ENCODE results near the gene HLX.

- TF ChIP-seq AGO1 (IDR thresholded peaks at IDR 0.05; ENCODE audit: low read depth, low read length, poor library complexity, severe bottlenecking) = no peak
- peak; percentile 62; the same call in 1 of the 2 replicates for TF ChIP-seq FOXA3 (CRISPR knock-in tag; IDR thresholded peaks at IDR 0.05)
- no peak for TF ChIP-seq EZH2 (conservative IDR thresholded peaks at IDR 0.05; ENCODE audit: low read depth, low read length)
- no peak; the same call in 1 of the 2 replicates for TF ChIP-seq HMG20A (CRISPR knock-in tag; IDR thresholded peaks at IDR 0.05; ENCODE audit: borderline replicate concordance)
- TF ChIP-seq USF2 (IDR thresholded peaks at IDR 0.05; ENCODE audit: low read depth, low read length) = no peak
- TF ChIP-seq USF2 (CRISPR knock-in tag; IDR thresholded peaks at IDR 0.05; ENCODE audit: borderline replicate concordance) = no peak
- no peak for TF ChIP-seq ZNF274 (CRISPR knock-in tag; IDR thresholded peaks at IDR 0.05)
- TF ChIP-seq, protein P1, sequence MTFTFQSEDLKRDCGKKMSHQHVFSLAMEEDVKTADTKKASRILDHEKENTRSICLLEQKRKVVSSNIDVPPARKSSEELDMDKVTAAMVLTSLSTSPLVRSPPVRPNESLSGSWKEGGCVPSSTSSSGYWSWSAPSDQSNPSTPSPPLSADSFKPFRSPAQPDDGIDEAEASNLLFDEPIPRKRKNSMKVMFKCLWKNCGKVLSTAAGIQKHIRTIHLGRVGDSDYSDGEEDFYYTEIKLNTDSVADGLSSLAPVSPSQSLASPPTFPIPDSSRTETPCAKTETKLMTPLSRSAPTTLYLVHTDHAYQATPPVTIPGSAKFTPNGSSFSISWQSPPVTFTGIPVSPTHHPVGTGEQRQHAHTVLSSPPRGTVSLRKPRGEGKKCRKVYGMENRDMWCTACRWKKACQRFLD (CRISPR knock-in tag; IDR thresholded peaks at IDR 0.05; ENCODE audit: borderline replicate concordance) = no peak
- TF ChIP-seq, protein P2, sequence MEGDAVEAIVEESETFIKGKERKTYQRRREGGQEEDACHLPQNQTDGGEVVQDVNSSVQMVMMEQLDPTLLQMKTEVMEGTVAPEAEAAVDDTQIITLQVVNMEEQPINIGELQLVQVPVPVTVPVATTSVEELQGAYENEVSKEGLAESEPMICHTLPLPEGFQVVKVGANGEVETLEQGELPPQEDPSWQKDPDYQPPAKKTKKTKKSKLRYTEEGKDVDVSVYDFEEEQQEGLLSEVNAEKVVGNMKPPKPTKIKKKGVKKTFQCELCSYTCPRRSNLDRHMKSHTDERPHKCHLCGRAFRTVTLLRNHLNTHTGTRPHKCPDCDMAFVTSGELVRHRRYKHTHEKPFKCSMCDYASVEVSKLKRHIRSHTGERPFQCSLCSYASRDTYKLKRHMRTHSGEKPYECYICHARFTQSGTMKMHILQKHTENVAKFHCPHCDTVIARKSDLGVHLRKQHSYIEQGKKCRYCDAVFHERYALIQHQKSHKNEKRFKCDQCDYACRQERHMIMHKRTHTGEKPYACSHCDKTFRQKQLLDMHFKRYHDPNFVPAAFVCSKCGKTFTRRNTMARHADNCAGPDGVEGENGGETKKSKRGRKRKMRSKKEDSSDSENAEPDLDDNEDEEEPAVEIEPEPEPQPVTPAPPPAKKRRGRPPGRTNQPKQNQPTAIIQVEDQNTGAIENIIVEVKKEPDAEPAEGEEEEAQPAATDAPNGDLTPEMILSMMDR (CRISPR knock-in tag; IDR thresholded peaks at IDR 0.05) = no peak
- no peak for TF ChIP-seq BHLHE40 (IDR thresholded peaks at IDR 0.05; ENCODE audit: low read length)
- TF ChIP-seq NR2F1 (CRISPR knock-in tag; IDR thresholded peaks at IDR 0.05) = peak; percentile 68 to 82
- no peak for TF ChIP-seq ZNF619 (CRISPR knock-in tag; IDR thresholded peaks at IDR 0.05)
- no peak for TF ChIP-seq DPF2 (CRISPR knock-in tag; IDR thresholded peaks at IDR 0.05; ENCODE audit: borderline replicate concordance, low read depth)
Measured at GRCh38 chr1:220905650-220906560, 26.7 kb downstream of the HLX start.

Measured in HepG2 (cell line).